Peyer's patch (tissue), 4 donors: Measurements from ENCODE around the gene KPNA4.

Experiments used
- CTCF ChIP-seq, 6 experiments: fragments of 450-650 bp in 4 of 6; fragments of 200-600 bp in 2 of 6; sonication (generic) in 1 of 6; IDR thresholded peaks; one replicate each; pipeline ENCODE4 v1.5.1; 2017 to 2019; ENCODE audit warnings: antibody characterized with exemption in 6 of 6, mild to moderate bottlenecking in 3 of 6, moderate library complexity in 1 of 6
- POLR2A ChIP-seq, 2 donors: fragments of 450-650 bp; IDR thresholded peaks; one replicate each; pipeline ENCODE4 v1.5.1; 2017; ENCODE audit warnings: antibody characterized with exemption in 2 of 2, mild to moderate bottlenecking in 2 of 2, moderate library complexity in 2 of 2

GRCh38 chr3:160540551-160540950 is 24.8 kb downstream of the KPNA4 start:
- TF ChIP-seq CTCF (IDR thresholded peaks at IDR 0.05) (no peak), POLR2A (IDR thresholded peaks at IDR 0.05) (no peak)
